Prostate gland (tissue), 2 donors: ENCODE measurements around the gene IL22RA1.

Experiments used
- CTCF ChIP-seq, 4 experiments: fragments of 200-600 bp in 2 of 4; fragments of 450-650 bp in 2 of 4; sonication (generic) in 2 of 4; IDR thresholded peaks; 1 replicate in 3 of 4; 2 replicates in 1 of 4; pipeline ENCODE4 v1.5.1; 2016 to 2019; ENCODE audit warnings: antibody characterized with exemption in 4 of 4, mild to moderate bottlenecking in 2 of 4, moderate library complexity in 2 of 4
- POLR2A ChIP-seq: fragments of 450-650 bp; IDR thresholded peaks from one replicate; pipeline ENCODE4 v1.6.1; 2016; ENCODE audit warnings: antibody characterized with exemption, mild to moderate bottlenecking

- TF ChIP-seq POLR2A: no peak
- no peak for TF ChIP-seq CTCF (IDR thresholded peaks at IDR 0.05)
Measured at GRCh38 chr1:24121406-24121805, 21.5 kb downstream of the IL22RA1 start.
